ENCODE measurements around the gene DGKB.

GRCh38 chr7:14697684-14698083 is 204.9 kb downstream of the DGKB start:
- TF ChIP-seq CTCF (IDR thresholded peaks at IDR 0.05) (no peak), POLR2AphosphoS5 (IDR thresholded peaks at IDR 0.05) (no peak)
